HepG2 (cell line): Measurements from ENCODE around the gene RTP3. TPM values are rescaled to one million over a fixed set of nuclear protein-coding genes. Genes with fewer than 3 reads are reported as not detected.

Source experiments
- ATAC-seq: fragments of 200-7000 bp; cut with Tn5 transposase; 3 replicates; pipeline ENCODE4 v1.9.1; 2020; ENCODE audit warnings: mild to moderate bottlenecking, moderate library complexity
- BruUV-seq: library from RNA; stranded (reverse); fragments of 400-500 nt; replicated peaks from 2 replicates; lab custom pipeline; 2021; lab: Mats Ljungman, UMichigan
- CTCF ChIA-PET: fragments of 300-600 bp; formaldehyde crosslinking; extraction: SDS; loops from one replicate; lab custom pipeline; 2021; ENCODE audit warnings: low total read pairs, inconsistent platforms, low intra/inter-chr PET ratio; lab: Yijun Ruan, JAX
- POLR2A ChIA-PET: fragments of 350-600 bp; sonication (Branson Sonifier 250); formaldehyde crosslinking; loops from one replicate; lab custom pipeline; 2020; ENCODE audit warnings: antibody characterized with exemption, inconsistent platforms; lab: Yijun Ruan, JAX
- DNase-seq: peaks from one replicate; pipeline ENCODE4 v3.0.0-alpha.2; 2015; ENCODE audit warnings: low spot score
- FAIRE-seq: peaks from 3 replicates; lab custom pipeline; 2011; peaks lifted over from hg19 to GRCh38; lab: Jason Lieb, UNC
- H2AFZ ChIP-seq: one replicate; pipeline ENCODE4 v1.6.1; 2011; ENCODE audit warnings: low read length, inconsistent platforms
- H3K27ac ChIP-seq: fragments of 300-600 bp; 3 replicates; pipeline ENCODE4 v1.8.0; 2011; ENCODE audit warnings: mixed run types, mild to moderate bottlenecking, mixed read lengths, low read length, inconsistent platforms; ENCODE audit not compliant: insufficient read depth; ENCODE audit errors: extremely low read length
- H3K27me3 ChIP-seq, 2 experiments: fragments of 200-600 bp in 1 of 2; 2 replicates in 1 of 2; 3 replicates in 1 of 2; pipeline versions ENCODE4 v1.6.0 to v1.8.0; 2011; ENCODE audit warnings: low read length in 2 of 2, mild to moderate bottlenecking in 2 of 2, moderate library complexity in 2 of 2, inconsistent platforms in 1 of 2; ENCODE audit not compliant: insufficient read depth in 2 of 2, control insufficient read depth in 1 of 2
- H3K36me3 ChIP-seq, 2 experiments: fragments of 200-600 bp in 1 of 2; replicated peaks in 1 of 2; 2 replicates in 1 of 2; 3 replicates in 1 of 2; pipeline versions ENCODE4 v1.5.1 to v1.8.0; 2011; ENCODE audit warnings: low read length in 2 of 2, inconsistent platforms in 1 of 2; ENCODE audit not compliant: insufficient read depth in 2 of 2, control insufficient read depth in 1 of 2
- H3K4me1 ChIP-seq: 2 replicates; pipeline ENCODE4 v1.5.1; 2012; ENCODE audit warnings: low read length, inconsistent platforms; ENCODE audit not compliant: insufficient read depth
- H3K4me2 ChIP-seq: 2 replicates; pipeline ENCODE4 v1.6.0; 2011; ENCODE audit warnings: low read depth, low read length, inconsistent platforms
- H3K4me3 ChIP-seq, 3 experiments: fragments of 200-600 bp in 1 of 3; sonication (generic), shearing (Covaris generic) in 1 of 3; replicated peaks in 1 of 3; 2 replicates each; pipeline ENCODE4 v1.5.1; 2011 to 2016; ENCODE audit warnings: low read length in 3 of 3, inconsistent platforms in 2 of 3, low read depth in 2 of 3, mild to moderate bottlenecking in 2 of 3, control low read depth in 1 of 3, mixed read lengths in 1 of 3; ENCODE audit not compliant: insufficient read depth in 1 of 3
- H3K79me2 ChIP-seq: one replicate; pipeline ENCODE4 v1.6.1; 2011; ENCODE audit warnings: low read length, inconsistent platforms; ENCODE audit not compliant: insufficient read depth
- H3K9ac ChIP-seq: 2 replicates; pipeline ENCODE4 v1.6.0; 2011; ENCODE audit warnings: mild to moderate bottlenecking, low read depth, low read length, inconsistent platforms; ENCODE audit not compliant: insufficient read depth
- H3K9me3 ChIP-seq: 2 replicates; pipeline ENCODE4 v1.5.1; 2012; ENCODE audit warnings: mild to moderate bottlenecking, low read length
- H4K20me1 ChIP-seq: 2 replicates; pipeline ENCODE4 v1.6.0; 2011; ENCODE audit warnings: inconsistent platforms, mild to moderate bottlenecking, low read length, moderate library complexity; ENCODE audit not compliant: insufficient read depth
- ADNP ChIP-seq: sonication (generic); formaldehyde crosslinking; IDR thresholded peaks from 2 replicates; pipeline ENCODE4 v1.4.0; 2020; ENCODE audit warnings: missing genetic modification reagents
- CHD4 ChIP-seq: fragments of 200-600 bp; sonication (generic); IDR thresholded peaks from 2 replicates; pipeline ENCODE4 v1.7.0; 2017; ENCODE audit warnings: mild to moderate bottlenecking, low read length, borderline replicate concordance
- DMTF1 ChIP-seq: sonication (generic); formaldehyde crosslinking; IDR thresholded peaks from 2 replicates; pipeline ENCODE4 v1.4.0; 2020; ENCODE audit warnings: mild to moderate bottlenecking, missing genetic modification reagents
- MXI1 ChIP-seq: IDR thresholded peaks from 3 replicates; pipeline ENCODE4 v1.6.1; 2012; ENCODE audit warnings: low read depth, low read length, inconsistent platforms, borderline replicate concordance
- ZC3H13 ChIP-seq: sonication (generic); formaldehyde crosslinking; IDR thresholded peaks from 2 replicates; pipeline ENCODE4 v1.8.1; 2023; ENCODE audit warnings: mild to moderate bottlenecking, missing genetic modification reagents, moderate library complexity
- ZNF225 ChIP-seq: sonication (generic); formaldehyde crosslinking; IDR thresholded peaks from 2 replicates; pipeline ENCODE4 v1.4.0; 2020; ENCODE audit warnings: mild to moderate bottlenecking, missing genetic modification reagents
- ZNF512B ChIP-seq: sonication (generic); formaldehyde crosslinking; IDR thresholded peaks from 2 replicates; pipeline ENCODE4 v1.5.1; 2020; ENCODE audit warnings: missing genetic modification reagents, mild to moderate bottlenecking, borderline replicate concordance
- ZNF772 ChIP-seq: sonication (generic); formaldehyde crosslinking; IDR thresholded peaks from 2 replicates; pipeline ENCODE4 v1.5.0; 2020; ENCODE audit warnings: mild to moderate bottlenecking, missing genetic modification reagents
- WGBS: methylation state at CpG from one replicate; pipeline ENCODE4 v1.1.6; 2017; ENCODE audit warnings: low lambda C conversion rate; 5-methylcytosine and 5-hydroxymethylcytosine counted together
- in situ Hi-C: cut with HindIII; loops from 2 replicates; pipeline ENCODE4 v1.10.0; 2017; ENCODE audit warnings: low pct_unique_long_range_greater_than_20kb; ENCODE audit not compliant: extremely low pct_ligation_motif_present
- intact Hi-C: fragments of 100-400 bp; cut with micrococcal nuclease; formaldehyde crosslinking; loops from one replicate; pipeline ENCODE4 v1.10.0; 2022; ENCODE audit not compliant: unreplicated experiment
- polyA plus RNA-seq, 8 experiments: library from polyadenylated mRNA; depleted of rRNA in 3 of 8; stranded (reverse) in 7 of 8; unstranded in 1 of 8; fragments of >200 nt; fragmentation: Illumina TruSeq in 4 of 8; extraction: Trizol in 4 of 8; gene quantifications; 2 replicates each; pipeline versions ENCODE4 v1.2.1 to v1.2.3, GENCODE V29; 2011 to 2016; ENCODE audit warnings: low read depth in 4 of 8, missing spikeins in 1 of 8, mixed read lengths in 1 of 8; ENCODE audit not compliant: insufficient read depth in 1 of 8
- total RNA-seq, 5 experiments: library from RNA; depleted of rRNA; stranded (reverse); fragments of >200 nt; fragmentation: Illumina TruSeq; extraction: Trizol; gene quantifications; 2 replicates each; pipeline ENCODE4 v1.2.3, GENCODE V29; 2016; ENCODE audit warnings: low read depth in 1 of 5

Gene RTP3
- total and polyA plus RNA-seq, 2 of the 13 experiments (the other 11 are each of a cell fraction or from before 2014, with no cell fraction given), result 0.09 TPM; not detected in 1

- peaks cover 2 to 3% of the 10 kb centered on the region in 2 experiments; a peak in 2 of 5 replicates for H3K27me3 ChIP-seq
- CTCF ChIA-PET, result no interaction called here
Observed at GRCh38 chr3:46464326-46465195, 33.2 kb upstream of the RTP3 start, which contains the start of gene LTF. TSS of gene LTF (minus strand) at chr3:46464905. CDS start at chr3:46464867, 38 bp downstream.

More at GRCh38 chr3:46464326-46465195, 33.2 kb upstream of the RTP3 start, which contains the start of gene LTF:
- H3K4me3 ChIP-seq, result no peak within 1 kb of the TSS
- H3K27ac ChIP-seq, result no peak within 1 kb of the TSS
- WGBS, result 38% methylated on average over 13 of the region's 44 CpGs
- BruUV-seq, result no TSS peak
- TF ChIP-seq ZNF512B (CRISPR knock-in tag), result no peak
- TF ChIP-seq ZNF772 (CRISPR knock-in tag), result no peak
- TF ChIP-seq MXI1, result no peak
- TF ChIP-seq ZNF225 (CRISPR knock-in tag), result no peak
- TF ChIP-seq DMTF1 (CRISPR knock-in tag), result no peak
- no peak for TF ChIP-seq ADNP (CRISPR knock-in tag)
- TF ChIP-seq CHD4, result no peak
- TF ChIP-seq ZC3H13 (CRISPR knock-in tag), result no peak
- H3K9me3 ChIP-seq, result 0 out of 2 replicates have a peak, but pooled peaks cover 11% of the 10 kb centered on the region
- in situ Hi-C loops (no loop called here), intact Hi-C loops (no loop called here)
- no peaks in the 10 kb centered on the region for H3K36me3 ChIP-seq
- H3K79me2 ChIP-seq, result no peaks in the 10 kb centered on the region
- no peaks in the 10 kb centered on the region for H4K20me1 ChIP-seq
- POLR2A ChIA-PET, result interaction anchor here (0.5 kb wide), 1 partner anchor 82 kb away, joined by 3 read pairs; no protein-coding TSS in a partner anchor
- H3K4me1 ChIP-seq, result no peaks in the 10 kb centered on the region
- H3K4me2 ChIP-seq, result no peak within 1 kb of the TSS
- ATAC-seq, result no peak
- H3K9ac ChIP-seq, result no peak within 1 kb of the TSS
- no peak within 1 kb of the TSS for H2AFZ ChIP-seq
- no peak for FAIRE-seq
- no peak for DNase-seq
